ENCODE measurements around the gene CATSPERZ.

Gene CATSPERZ

DNA sequence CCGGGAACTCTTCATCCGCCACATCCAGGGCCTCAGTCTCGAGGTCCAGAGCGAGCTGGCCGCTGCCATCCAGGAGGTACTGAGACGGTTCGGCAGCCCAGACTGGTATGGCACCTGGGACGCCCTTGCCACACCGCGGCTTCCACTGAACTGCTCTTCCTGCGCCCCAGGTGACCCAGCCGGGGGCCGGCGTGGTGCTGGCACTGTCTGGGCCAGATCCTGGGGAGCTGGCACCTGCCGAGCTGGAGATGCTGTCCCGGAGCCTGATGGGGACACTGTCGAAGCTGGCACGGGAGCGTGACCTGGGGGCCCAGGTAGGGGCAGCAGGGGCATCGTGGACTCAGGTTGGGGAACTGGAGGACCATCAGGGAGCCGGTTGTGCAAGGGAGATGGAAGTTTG lies 41.3 kb downstream of the CATSPERZ start:
- peak overlapping the region in 8 of 11 experiments; percentile 63 to 83 (median 76); a peak in 12 of 22 replicates for H3K9ac ChIP-seq
- no peak for TF ChIP-seq Cebpa-rat (IDR thresholded peaks at IDR 0.05)
- no peaks in the 10 kb centered on the region; a peak in 2 of 22 replicates for H3K36me3 ChIP-seq
- H3K4me2 ChIP-seq = peak overlapping the region; percentile 74 to 95 (median 90)
- H4K20me1 ChIP-seq = no peaks in the 10 kb centered on the region; a peak in 1 of 22 replicates
- no peaks in the 10 kb centered on the region for H3K27me3 ChIP-seq
- H3K9me3 ChIP-seq (replicated peaks in 1 of 11) = no peaks in the 10 kb centered on the region
- peak overlapping the region in 6 of 10 experiments; percentile 48 to 65 (median 54); a peak in 7 of 20 replicates for H3K4me3 ChIP-seq
- peaks cover 39 to 94% (median 81%) of the 10 kb centered on the region in 10 experiments for H3K4me1 ChIP-seq
- H3K27ac ChIP-seq = peak overlapping the region in 8 of 11 experiments; percentile 70 to 93 (median 86); a peak in 14 of 22 replicates

GRCh38 chr11:64341851-64342791 lies 42.0 kb downstream of the CATSPERZ start:
- Histone ChIP-seq H3K27me3 (no peaks in the 10 kb centered on the region), H3K4me2 (peak overlapping the region; percentile 74 to 95 (median 90)), H3K9me3 (replicated peaks in 1 of 11) (no peaks in the 10 kb centered on the region), H4K20me1 (no peaks in the 10 kb centered on the region; a peak in 1 of 22 replicates), H3K27ac (peak overlapping the region in 10 of 11 experiments; percentile 22 to 91 (median 70); a peak in 19 of 22 replicates), H3K9ac (peak overlapping the region; percentile 43 to 83 (median 68); a peak in 20 of 22 replicates), H3K36me3 (no peaks in the 10 kb centered on the region; a peak in 2 of 22 replicates), H3K4me3 (peak overlapping the region in 2 of 10 experiments; percentile 9 to 50; a peak in 5 of 20 replicates), H3K4me1 (peaks cover 39 to 93% (median 79%) of the 10 kb centered on the region in 10 experiments)
- TF ChIP-seq Cebpa-rat (IDR thresholded peaks at IDR 0.05) = no peak

DNA sequence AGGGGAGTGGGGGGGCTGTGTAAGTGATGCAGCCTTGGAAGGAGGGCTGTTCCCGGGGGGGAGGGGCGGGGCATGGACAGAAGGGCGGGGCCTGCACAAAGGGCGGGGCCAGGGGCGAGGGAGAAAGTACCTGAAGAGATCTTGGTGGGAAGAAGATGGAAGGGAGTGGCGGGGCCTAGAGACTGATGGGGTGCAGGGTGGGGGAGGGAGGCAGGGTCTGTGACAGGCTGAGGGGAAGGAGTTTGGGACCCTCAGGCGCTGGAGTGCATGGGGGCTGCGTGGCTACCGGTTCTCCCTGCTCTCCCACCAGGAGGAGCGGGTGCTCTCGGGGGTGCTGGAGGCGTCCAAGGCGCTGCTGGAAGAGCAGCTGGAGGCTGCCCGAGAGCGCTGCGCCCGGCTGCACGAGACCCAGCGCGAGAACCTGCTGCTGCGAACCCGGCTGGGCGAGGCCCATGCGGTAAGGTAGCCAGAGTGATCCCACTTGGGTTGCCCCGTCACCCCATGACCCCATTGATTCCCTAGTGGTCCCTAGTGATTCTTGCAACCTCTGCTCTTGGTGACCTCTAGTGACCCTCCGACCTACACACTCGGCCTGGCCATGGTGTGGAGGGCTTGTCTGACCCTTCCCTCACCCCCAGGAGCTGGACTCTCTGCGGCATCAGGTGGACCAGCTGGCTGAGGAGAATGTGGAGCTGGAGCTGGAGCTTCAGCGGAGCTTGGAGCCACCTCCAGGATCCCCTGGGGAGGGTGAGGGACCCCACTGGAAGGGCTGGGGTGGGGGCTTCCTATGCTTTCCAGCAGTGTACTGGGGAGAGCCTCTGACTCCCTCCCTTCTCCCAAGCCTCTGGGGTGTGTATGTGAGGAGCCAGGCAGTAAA lies 42.9 kb downstream of the CATSPERZ start:
- no peaks in the 10 kb centered on the region; a peak in 2 of 22 replicates for H3K36me3 ChIP-seq
- H4K20me1 ChIP-seq = peaks cover 0 to 3% (median 0%) of the 10 kb centered on the region in 11 experiments; a peak in 1 of 22 replicates
- no peak overlapping the region; a peak in 1 of 22 replicates for H3K27ac ChIP-seq
- TF ChIP-seq Cebpa-rat (IDR thresholded peaks at IDR 0.05) = no peak
- peak overlapping the region in 8 of 11 experiments; percentile 11 to 94 (median 26); a peak in 9 of 22 replicates for H3K4me2 ChIP-seq
- peak overlapping the region in 4 of 11 experiments; percentile 7 to 54 (median 24); a peak in 4 of 22 replicates for H3K9ac ChIP-seq
- H3K4me3 ChIP-seq = no peak overlapping the region
- H3K4me1 ChIP-seq = peaks cover 42 to 93% (median 80%) of the 10 kb centered on the region in 10 experiments
- H3K27me3 ChIP-seq = no peaks in the 10 kb centered on the region
- H3K9me3 ChIP-seq (replicated peaks in 1 of 11) = no peaks in the 10 kb centered on the region

DNA sequence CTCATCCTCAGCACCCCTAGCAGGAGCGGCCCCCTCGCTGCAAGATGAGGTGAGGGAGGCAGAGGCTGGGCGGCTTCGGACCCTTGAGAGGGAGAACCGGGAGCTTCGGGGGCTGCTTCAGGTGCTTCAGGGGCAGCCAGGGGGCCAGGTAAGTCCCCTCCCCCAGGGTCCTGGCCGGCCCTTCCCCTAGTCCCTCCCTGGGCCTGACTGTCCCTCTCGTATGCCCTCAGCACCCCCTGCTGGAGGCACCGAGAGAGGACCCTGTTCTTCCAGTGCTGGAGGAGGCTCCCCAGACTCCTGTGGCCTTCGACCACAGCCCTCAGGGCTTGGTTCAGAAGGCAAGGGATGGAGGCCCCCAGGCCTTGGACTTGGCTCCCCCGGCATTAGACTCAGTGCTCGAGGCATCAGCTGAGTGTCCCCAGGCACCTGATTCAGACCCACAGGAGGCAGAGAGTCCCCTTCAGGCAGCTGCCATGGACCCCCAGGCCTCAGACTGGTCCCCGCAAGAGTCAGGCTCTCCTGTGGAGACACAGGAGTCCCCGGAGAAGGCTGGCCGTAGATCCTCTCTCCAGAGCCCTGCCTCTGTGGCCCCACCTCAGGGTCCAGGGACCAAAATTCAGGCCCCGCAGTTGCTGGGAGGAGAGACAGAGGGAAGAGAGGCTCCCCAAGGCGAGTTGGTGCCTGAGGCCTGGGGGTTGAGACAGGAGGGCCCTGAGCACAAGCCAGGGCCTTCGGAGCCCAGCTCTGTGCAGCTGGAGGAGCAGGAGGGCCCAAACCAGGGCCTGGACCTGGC lies 43.8 kb downstream of the CATSPERZ start:
- Histone ChIP-seq H3K27ac (peak overlapping the region in 6 of 11 experiments; percentile 9 to 56 (median 27); a peak in 9 of 22 replicates), H3K36me3 (no peaks in the 10 kb centered on the region; a peak in 2 of 22 replicates), H3K4me1 (peaks cover 41 to 93% (median 78%) of the 10 kb centered on the region in 10 experiments), H3K9me3 (replicated peaks in 1 of 11) (no peaks in the 10 kb centered on the region), H4K20me1 (peaks cover 0 to 3% (median 0%) of the 10 kb centered on the region in 11 experiments; a peak in 1 of 22 replicates), H3K9ac (peak overlapping the region in 8 of 11 experiments; percentile 4 to 54 (median 24); a peak in 9 of 22 replicates), H3K4me2 (peak overlapping the region in 2 of 11 experiments; percentile 21 to 27; a peak in 1 of 22 replicates), H3K4me3 (no peak overlapping the region), H3K27me3 (no peaks in the 10 kb centered on the region)
- TF ChIP-seq Cebpa-rat (IDR thresholded peaks at IDR 0.05) = no peak

DNA sequence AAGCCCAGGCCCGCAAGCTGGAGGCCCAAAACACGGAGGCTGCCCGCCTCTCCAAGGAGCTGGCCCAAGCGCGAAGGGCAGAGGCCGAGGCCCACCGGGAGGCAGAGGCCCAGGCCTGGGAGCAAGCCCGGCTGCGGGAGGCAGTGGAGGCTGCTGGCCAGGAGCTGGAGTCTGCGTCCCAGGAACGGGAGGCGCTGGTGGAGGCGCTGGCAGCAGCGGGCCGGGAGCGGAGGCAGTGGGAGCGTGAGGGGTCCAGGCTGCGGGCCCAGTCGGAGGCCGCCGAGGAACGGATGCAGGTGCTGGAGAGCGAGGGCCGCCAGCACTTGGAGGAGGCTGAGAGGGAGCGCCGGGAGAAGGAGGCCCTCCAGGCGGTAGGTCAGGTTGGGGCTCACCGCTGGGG lies 44.6 kb downstream of the CATSPERZ start:
- peak overlapping the region in 6 of 11 experiments; percentile 4 to 54 (median 24); a peak in 6 of 22 replicates for H3K9ac ChIP-seq
- no peaks in the 10 kb centered on the region for H3K9me3 ChIP-seq (replicated peaks in 1 of 11)
- H3K36me3 ChIP-seq = no peaks in the 10 kb centered on the region; a peak in 2 of 22 replicates
- peaks cover 0 to 3% (median 0%) of the 10 kb centered on the region in 11 experiments; a peak in 1 of 22 replicates for H4K20me1 ChIP-seq
- peaks cover 33 to 91% (median 76%) of the 10 kb centered on the region in 10 experiments for H3K4me1 ChIP-seq
- no peak for TF ChIP-seq Cebpa-rat (IDR thresholded peaks at IDR 0.05)
- H3K27me3 ChIP-seq = peaks cover 0 to 3% (median 0%) of the 10 kb centered on the region in 11 experiments; a peak in 3 of 22 replicates
- no peak overlapping the region for H3K4me2 ChIP-seq
- peak overlapping the region in 6 of 11 experiments; percentile 9 to 56 (median 27); a peak in 5 of 22 replicates for H3K27ac ChIP-seq
- no peak overlapping the region for H3K4me3 ChIP-seq

- H3K36me3 ChIP-seq = no peaks in the 10 kb centered on the region; a peak in 2 of 22 replicates
Measured at GRCh38 chr11:64347193-64347867, 47.2 kb downstream of the CATSPERZ start.

More at GRCh38 chr11:64347193-64347867, 47.2 kb downstream of the CATSPERZ start:
- peaks cover 0 to 29% (median 0%) of the 10 kb centered on the region in 11 experiments; a peak in 7 of 22 replicates for H3K27me3 ChIP-seq
- peak in 2 of 11 experiments; percentile 18 to 25; a peak in 2 of 22 replicates for TF ChIP-seq Cebpa-rat (IDR thresholded peaks at IDR 0.05)
- peak overlapping the region; percentile 10 to 79 (median 41); a peak in 18 of 22 replicates for H3K4me2 ChIP-seq
- no peak overlapping the region for H3K27ac ChIP-seq
- no peak overlapping the region for H3K4me3 ChIP-seq
- H3K9me3 ChIP-seq (replicated peaks in 1 of 11) = no peaks in the 10 kb centered on the region
- H3K9ac ChIP-seq = no peak overlapping the region
- peaks cover 0 to 20% (median 13%) of the 10 kb centered on the region in 11 experiments; a peak in 11 of 22 replicates for H4K20me1 ChIP-seq
- H3K4me1 ChIP-seq = peaks cover 26 to 91% (median 76%) of the 10 kb centered on the region in 10 experiments
